ENCODE results near the gene CCBE1.

CCBE1 gene

GRCh38 chr18:59610546-59611140, 86.6 kb downstream of the CCBE1 start:
- no peak for DNase-seq

DNA sequence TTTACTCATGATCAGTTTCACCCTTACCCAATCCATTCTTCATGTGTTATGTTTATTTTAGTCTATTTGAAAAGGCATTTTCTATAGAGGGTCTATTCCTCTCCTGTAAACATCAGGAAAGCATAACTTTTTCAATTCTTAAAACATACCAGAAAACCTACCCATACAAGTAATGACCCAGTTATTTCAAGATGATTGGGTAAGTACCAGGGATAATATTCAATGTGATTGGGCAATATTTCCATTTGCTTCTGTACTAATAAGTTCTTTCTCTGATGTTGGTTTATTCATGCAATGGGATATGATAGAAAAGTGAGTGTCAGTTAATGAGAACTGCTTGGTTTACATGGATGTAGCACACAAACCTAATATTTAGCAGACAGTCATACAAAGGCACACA, 87.6 kb downstream of the CCBE1 start:
- no peak for DNase-seq

DNA sequence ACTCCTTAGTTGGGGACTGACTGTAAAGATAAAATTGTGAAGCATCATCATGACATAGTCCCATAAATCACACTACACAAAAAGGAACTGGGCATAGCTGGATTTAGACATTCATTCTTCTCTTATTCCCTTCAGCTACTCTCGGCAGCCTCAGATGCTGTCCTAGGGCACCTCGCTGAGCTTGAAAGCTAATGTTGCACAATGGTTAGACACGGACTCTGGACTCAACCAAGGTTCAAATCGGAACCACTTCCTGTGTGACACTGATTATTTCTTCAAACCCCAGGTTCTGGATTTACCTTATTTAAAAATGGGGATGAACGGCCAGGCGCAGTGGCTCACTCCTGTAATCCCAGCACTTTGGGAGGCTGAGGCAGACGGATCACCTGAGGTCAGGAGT, 89.8 kb downstream of the CCBE1 start:
- no peak for DNase-seq

- DNase-seq, result no peak
These were observed 90.2 kb downstream of the CCBE1 start for GRCh38 chr18:59607078-59607379.

DNA sequence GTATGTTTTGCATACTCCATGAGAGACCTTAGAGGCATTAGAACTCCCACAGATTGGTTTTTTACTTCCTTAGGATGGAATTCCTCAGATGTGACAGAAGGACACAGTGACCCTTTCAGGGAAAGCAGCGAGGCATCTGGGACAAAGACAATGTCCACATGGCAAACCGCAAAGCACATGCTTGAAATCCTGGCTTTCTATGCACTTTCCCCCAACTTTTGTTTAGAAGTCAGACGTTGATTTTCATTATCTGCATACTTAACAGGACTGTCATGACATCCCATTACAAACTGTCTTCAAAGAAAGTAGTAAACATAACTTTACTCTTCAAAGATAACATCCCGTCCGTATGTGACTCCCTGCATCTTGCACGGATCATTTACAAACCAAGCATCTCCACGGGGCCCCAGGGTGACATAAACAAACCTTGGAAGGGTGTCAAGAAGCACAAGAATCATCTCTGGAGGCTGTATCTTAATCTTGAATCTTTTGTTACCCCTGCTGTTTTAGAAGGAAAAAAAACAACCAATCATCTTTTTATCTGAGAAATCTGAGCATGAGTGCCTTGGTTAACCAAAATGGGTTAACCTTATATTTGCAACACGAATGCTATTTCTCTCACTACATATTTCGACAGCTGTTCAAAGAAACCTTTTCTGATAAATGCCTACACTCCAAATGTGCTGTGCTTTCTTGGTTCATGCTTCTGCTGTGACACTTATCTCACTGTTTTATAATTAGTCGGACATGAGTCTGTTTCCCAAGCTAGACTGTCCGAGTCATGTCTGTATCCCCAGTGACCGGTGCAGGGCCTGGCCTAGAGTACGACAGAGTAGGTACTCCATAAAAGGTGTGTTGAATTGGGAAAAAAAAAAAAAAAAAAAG, 90.8 kb downstream of the CCBE1 start:
- no peak for DNase-seq

DNA sequence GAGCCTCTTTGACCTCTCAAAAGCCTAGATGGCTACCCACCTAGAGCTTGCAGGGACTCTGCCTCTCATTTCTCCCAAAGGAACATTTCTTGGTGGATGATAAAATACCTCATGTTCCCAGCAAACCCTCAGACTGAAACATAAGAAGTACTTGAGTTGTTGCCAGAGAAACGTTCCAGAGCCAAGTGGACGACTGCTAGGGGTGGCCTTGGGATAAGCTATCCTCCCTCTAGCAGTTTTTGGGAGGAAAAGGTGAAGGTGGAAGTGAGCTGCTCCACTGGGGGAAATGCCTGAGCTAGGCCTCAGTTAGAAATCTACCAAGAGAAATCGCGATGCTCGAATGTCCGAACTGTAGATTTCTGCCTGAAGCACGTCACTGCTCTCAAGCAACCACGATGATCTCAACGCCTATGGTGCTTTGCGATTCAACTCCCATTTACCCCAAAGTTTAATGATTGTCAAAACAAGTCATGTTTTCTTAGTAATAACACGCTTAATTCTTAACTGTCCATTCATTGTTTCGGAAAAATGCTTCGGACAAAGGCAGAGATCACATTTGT, 91.5 kb downstream of the CCBE1 start:
- no peak for DNase-seq

GRCh38 chr18:59604877-59605276, 92.3 kb downstream of the CCBE1 start:
- no peak for DNase-seq

DNA sequence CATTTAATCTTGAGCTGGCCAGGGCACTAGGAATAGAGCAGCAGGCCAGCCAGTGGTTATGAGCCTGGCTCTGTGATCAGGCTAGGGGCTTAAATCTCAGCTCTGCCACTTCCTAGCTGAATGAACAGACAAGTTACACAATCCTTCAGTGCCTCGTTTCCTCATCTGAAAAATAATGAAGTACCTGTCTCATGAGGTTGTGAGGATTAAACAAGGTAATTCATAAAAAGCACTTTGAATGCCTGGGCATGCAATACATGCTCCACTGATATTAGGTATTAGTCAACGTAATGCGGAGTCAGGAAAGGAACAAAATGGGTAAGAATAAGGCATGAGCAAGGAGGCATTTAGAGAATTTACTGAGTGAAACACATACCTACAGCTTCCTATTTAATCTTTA, 100.2 kb downstream of the CCBE1 start:
- no peak for DNase-seq

DNA sequence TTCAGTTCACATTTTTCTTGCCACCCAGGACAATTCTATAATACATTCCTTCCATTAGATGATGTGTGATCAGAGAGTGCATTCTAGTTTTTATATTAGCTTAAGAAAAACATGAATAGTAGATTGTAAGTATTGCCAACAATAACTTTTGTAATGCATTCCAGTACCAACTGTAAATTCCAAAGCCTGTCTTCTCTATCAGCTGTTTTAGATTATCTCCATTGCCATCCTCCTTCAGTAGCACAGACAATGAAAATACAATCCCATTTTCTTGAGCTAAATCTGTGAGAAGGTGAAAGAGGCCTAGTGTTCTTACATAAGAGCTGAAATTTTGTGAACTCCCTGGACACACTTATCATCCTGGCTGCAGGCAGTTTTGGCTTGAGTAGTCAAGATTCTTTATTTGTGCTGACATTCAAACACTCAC, 103.9 kb downstream of the CCBE1 start:
- no peak for DNase-seq

GRCh38 chr18:59592624-59593023, 104.6 kb downstream of the CCBE1 start:
- DNase-seq, result no peak

DNA sequence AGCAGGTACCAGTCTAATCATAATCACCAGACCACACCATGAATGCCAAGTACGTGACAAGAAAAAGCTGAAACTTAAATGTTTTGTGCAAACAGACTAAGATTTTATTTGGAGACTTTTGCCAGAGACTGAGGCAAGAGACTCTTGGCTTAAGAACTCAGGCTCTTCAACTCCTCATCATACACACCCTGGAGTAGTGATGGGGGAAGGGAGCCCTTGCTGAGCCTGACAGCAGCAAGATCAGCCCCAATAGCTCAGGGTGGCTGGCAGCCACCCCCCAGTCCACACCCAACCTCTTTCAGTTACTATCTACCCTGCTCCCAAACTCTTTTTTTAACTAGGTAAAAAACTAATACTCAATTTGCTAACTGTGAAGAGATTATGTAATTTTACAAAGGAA, 114.8 kb downstream of the CCBE1 start:
- DNase-seq, result no peak

DNA sequence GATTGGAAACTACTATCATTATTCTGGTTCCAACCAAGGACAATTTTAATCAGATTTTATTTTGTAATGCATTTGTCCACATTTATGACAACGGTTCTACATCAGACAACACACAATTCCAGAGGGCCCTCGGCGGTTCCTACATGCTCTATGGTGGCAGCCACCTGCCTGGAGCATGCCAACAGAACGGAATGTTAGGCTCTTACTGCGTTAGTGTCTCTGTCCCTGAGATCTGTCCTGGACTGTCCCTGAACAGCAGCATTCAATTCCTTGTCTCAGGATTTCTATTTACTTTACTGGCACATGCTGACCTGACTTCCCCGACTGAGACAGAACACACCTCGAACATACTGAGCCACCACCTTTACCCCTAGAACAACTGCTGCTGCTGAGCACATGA, 117.7 kb downstream of the CCBE1 start:
- no peak for DNase-seq

GRCh38 chr18:59577386-59577655, 119.9 kb downstream of the CCBE1 start:
- DNase-seq, result no peak

GRCh38 chr18:59576541-59577385, 120.5 kb downstream of the CCBE1 start:
- no peak for DNase-seq

GRCh38 chr18:59575995-59576394, 121.2 kb downstream of the CCBE1 start:
- no peak for DNase-seq

GRCh38 chr18:59573962-59574361, 123.3 kb downstream of the CCBE1 start:
- no peak for DNase-seq

GRCh38 chr18:59571902-59572301, 125.3 kb downstream of the CCBE1 start:
- no peak for DNase-seq

DNA sequence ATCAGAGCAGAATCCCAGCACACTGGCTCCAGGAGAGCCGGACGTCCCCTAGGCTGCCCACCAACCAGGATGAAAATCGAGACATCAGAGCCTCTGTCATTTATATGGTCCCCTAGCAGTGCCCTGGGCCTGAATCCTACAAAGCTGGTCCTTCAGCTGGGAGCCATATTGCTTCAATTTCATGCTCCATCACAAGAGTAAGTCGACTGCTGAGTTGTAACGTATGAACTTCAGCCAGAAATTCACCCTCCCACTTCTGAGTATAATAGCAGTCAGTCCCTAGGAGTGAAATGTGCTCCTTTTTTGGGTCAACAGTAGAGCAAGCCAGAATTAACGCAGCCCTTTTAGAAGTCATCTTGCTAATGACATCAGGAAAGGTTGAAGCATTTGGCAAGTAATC, 126.4 kb downstream of the CCBE1 start:
- DNase-seq, result no peak

DNA sequence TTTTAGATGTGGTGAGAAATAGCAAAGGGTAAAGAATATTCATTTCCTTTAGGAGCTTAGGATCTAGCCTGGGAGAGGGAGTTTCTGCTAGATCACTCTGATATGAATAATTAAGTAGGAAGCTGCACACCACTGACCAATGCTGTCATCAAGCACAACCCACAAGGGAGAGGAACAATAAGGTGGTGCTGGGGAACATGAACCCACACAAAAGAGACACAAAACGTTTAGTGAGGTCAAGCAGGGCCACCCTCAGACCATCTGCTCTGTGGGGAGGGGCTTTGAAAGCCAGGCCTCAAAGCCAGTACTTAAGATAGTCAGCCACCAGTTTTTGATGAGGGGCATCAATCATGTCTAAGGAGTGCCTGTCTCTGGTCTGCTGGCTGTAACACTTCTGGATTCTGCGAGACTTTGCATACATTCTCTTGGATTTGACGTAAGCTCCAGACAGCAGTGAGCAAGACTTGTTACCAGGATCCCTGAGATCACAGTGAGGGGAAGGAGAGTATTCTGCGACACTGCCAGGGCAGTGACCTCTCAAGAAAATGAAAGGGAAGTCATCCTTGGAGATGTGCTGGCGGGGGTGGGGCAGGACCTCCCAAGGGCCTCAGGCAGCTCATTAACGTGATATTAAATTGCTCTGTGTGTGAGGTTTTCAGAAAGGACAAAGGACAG, 127.0 kb downstream of the CCBE1 start:
- no peak for DNase-seq

- no peak for DNase-seq
These were observed 127.8 kb downstream of the CCBE1 start for GRCh38 chr18:59569390-59569791.

DNA sequence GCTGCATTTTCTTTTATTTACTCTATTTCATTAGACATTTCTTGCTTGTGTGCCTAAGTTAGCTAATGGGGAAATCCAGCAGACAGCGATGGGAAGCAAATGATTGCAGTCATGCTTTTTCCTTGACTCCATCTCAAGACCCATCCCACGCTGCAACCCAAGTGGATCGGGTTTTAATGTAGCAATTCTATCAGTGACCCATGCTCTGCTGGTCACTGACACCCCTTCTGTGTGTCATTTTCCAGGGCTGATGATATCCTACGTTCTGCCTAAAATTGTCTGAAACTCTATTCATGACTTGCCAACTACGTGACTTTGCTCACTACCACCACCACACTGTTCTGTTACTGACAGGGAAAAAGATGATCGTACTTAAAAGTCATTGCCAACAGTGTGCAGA, 129.8 kb downstream of the CCBE1 start:
- DNase-seq, result no peak

DNA sequence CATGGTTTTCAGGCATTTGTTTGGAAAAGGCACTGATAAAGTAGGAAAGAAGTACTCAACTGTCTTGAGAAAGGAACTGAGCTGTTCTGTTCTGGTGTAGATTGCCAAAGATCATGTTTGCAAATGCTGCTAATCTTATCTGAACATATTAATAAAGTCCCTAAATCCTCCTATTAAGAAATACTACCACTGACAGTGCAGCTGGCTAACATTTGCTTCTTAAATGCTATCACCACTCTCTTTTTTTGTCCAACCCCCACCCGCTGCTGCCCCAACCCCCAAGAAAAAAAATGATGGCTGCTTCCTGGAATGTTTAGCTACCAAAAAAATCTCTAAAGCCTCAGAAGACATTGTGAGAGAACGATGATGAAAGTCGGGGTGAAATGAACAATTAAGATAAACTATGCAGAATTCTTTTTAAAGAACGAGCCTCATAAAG, 130.7 kb downstream of the CCBE1 start:
- DNase-seq, result no peak

- no peak for DNase-seq
These were observed 131.3 kb downstream of the CCBE1 start for GRCh38 chr18:59565957-59566356.
